DMS153 (cell line): ENCODE data around the gene TTC17.
"Not testable (repeated sequence)": the region's sequence is repeated elsewhere in the genome, so short reads cannot be mapped to it uniquely, and the experiment has no call there.

Experiments used
- DNase-seq: peaks from one replicate; lab custom pipeline; 2025; lab: John Stamatoyannopoulos, UW

Gene TTC17, protein sequence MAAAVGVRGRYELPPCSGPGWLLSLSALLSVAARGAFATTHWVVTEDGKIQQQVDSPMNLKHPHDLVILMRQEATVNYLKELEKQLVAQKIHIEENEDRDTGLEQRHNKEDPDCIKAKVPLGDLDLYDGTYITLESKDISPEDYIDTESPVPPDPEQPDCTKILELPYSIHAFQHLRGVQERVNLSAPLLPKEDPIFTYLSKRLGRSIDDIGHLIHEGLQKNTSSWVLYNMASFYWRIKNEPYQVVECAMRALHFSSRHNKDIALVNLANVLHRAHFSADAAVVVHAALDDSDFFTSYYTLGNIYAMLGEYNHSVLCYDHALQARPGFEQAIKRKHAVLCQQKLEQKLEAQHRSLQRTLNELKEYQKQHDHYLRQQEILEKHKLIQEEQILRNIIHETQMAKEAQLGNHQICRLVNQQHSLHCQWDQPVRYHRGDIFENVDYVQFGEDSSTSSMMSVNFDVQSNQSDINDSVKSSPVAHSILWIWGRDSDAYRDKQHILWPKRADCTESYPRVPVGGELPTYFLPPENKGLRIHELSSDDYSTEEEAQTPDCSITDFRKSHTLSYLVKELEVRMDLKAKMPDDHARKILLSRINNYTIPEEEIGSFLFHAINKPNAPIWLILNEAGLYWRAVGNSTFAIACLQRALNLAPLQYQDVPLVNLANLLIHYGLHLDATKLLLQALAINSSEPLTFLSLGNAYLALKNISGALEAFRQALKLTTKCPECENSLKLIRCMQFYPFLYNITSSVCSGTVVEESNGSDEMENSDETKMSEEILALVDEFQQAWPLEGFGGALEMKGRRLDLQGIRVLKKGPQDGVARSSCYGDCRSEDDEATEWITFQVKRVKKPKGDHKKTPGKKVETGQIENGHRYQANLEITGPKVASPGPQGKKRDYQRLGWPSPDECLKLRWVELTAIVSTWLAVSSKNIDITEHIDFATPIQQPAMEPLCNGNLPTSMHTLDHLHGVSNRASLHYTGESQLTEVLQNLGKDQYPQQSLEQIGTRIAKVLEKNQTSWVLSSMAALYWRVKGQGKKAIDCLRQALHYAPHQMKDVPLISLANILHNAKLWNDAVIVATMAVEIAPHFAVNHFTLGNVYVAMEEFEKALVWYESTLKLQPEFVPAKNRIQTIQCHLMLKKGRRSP

DNA sequence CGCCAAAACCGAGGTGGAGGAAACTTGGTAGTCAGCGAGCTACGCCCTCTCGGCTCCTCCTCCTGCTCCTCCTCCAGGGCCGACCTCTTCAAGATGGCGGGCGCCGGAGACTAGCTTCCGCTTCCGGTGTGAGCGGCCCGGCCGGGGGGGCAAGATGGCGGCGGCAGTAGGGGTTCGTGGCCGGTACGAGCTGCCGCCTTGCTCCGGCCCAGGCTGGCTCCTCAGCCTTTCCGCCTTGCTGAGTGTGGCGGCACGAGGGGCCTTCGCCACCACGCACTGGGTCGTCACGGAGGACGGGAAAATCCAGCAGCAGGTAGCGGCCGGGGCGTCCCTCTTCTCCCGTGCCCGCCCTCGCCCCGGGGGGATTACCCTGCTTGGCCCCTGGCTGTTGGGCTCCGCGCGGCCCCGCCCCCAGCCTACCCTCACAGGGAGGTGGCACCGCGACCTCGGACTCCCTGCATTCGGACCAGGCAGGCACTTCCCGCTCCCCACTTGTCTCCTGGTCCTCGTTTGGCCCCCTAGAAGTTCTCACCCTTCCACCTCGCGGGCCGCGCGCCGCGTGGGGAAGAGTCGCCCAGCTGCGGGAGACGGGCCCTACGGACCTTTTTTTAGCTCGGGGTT lies at the start of gene TTC17:
TSS of gene TTC17 (plus strand) at position 120 of the 621 bp plus-strand sequence. CDS start at position 155, 35 bp downstream.
- peak; percentile 86 for DNase-seq

DNA sequence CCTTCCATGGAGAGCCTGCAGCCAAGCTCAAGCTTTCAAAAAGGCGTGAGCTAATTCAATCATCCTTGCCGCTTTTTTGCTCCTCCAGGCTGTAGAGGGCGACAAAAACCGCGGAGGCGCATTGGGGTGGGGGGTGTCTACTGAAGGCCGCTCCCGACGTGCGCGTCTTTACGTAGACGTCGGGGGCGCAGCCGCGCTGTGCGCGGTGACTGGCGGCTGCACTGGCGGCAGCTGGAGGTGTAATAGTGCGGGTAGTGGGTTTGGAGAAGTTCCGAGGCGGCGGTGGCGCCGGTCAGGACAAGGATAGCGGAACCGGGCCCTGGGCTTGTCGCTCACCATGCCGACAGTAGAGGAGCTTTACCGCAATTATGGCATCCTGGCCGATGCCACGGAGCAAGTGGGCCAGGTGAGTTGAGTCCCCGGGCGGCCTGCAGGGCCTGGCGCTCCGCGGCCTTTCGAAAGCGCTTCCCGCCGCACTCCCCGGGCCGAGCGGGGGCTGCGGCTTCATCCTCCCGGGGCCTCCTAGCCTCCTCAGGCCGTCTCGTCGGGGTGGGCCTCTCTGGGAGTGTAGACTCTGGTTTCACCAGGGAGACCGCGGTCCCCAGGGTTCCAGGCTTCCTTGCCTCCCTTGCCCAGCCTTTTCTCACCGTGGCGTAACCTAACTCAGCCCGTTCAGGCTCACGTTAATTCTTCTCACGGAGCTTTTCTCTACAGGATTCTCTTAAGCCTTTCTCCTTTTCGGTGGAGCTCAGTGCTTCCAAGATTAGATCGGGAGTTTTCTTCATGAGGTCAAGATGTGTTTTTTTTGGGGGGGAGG lies 46.7 kb upstream of the TTC17 start, which contains the start of gene API5:
TSS of gene API5 (plus strand) at position 206 of the 817 bp plus-strand sequence. CDS start at position 338, 132 bp downstream.
- peak; percentile 94 for DNase-seq

DNA sequence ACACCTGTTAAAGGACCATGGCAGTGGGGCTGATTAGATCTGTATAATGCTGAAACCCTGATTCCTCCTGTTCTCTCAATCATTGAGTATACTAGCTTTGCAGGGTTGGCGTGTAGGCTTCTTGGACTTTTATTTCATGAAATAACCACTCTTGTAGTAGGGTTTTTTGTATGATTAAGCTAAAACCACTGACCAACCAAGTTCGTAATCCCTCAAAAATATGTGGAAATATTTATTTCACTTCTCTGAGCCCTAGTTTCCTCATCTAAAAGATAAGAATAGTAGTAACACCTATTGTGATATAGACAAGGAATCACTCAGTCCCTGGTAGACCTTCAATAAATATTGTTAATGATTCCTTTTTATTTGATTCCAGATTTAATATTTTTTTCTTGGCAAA lies 42.8 kb upstream of the TTC17 start:
- DNase-seq = no peak

DNA sequence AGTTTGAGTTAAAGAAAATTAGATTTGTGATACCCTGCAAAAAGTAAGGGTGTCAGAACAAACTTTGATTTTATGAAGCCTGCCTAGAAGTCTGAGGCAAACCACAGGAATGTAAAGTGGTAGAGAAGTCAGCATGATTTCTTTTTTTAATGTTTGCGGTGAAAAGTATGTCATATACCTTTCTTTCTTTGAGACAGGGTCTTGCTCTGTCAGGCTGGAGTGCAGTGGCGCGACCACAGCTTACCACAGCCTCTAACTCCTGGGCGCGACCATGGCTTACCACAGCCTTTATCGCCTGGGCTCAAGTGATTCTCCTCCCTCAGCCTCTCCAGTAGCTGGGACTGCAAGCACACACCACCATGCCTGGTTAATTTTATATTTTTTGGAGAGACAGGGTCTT lies 42.3 kb upstream of the TTC17 start:
- no peak for DNase-seq

DNA sequence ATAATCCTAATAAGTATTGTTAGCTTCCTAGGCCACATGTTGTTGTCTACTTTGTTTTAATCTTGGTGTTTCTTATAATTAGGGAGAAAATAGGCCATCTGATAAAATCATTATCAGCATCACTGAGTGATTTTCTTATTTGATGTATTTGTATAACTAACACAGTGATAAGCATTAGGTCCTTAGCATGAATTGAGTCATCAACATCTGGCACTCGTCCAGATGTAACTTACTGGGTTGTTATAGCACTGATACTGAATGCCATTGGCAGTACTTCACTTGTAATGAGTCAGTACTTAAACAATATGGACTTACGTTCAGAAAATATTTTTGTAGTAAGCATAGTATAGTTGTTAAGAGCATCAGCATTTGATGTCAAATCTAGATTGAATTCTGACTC lies 30.7 kb upstream of the TTC17 start:
- DNase-seq = no peak

DNA sequence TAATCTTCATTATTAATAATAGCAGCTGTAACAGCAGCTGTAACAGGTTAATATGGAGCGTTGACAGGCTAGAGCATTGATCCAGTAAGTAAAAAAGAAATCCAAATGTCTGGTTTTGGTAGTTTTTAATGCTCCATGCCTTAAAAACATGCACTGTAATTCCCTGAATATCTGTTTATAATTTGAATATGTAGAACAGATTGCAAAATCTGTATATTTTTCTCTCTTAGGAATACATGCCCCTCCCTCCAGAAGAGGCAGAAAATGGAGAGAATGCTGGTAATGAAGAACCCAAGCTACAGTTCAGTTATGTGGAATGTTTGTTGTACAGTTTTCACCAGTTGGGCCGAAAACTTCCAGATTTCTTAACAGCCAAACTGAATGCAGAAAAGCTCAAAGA lies 30.2 kb upstream of the TTC17 start:
- DNase-seq = no peak

DNA sequence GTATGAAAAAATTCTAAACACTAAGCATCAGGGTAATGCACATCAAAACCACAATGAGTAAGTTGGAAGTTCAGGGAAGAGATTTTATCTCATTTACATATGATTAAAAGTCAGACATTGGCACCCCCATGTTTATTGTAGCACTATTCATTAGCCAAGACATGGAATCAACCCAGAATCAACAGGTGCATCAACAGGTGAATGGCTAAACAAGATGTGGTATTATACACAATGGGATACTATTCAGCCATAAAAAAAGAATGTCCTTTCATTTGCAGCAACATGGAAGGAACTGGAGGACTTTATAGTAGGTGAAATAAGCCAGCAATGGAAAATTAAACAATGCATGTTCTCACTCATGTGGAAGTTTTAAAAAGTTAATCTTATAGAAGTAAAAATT lies 17.6 kb upstream of the TTC17 start:
- DNase-seq = no peak

DNA sequence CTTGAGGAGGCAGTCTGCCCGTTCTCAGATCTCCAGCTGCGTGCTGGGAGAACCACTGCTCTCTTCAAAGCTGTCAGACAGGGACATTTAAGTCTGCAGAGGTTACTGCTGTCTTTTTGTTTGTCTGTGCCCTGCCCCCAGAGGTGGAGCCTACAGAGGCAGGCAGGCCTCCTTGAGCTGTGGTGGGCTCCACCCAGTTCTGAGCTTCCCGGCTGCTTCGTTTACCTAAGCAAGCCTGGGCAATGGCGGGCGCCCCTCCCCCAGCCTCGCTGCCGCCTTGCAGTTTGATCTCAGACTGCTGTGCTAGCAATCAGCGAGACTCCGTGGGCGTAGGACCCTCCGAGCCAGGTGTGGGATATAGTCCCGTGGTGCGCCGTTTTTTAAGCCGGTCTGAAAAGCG lies 7.3 kb upstream of the TTC17 start:
- not testable (repeated sequence) for DNase-seq

DNA sequence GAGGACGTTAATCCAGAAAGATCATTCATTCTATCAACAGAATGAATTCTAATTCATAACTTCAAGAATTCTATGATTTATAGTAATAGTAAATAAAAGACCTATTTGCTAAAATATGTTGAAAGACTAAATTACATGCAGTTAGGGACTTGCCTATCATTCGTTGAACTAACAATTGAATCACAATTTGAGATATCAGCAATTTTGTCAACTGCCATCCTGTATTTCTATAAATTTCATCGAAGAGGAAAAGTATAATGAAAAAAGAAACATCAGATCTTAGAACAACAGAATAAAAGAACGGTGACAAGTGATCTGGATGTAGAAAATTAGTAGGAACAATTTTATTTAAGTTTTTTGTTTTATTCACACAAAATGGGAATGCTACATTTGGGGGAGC lies 4.4 kb upstream of the TTC17 start:
- DNase-seq = no peak

DNA sequence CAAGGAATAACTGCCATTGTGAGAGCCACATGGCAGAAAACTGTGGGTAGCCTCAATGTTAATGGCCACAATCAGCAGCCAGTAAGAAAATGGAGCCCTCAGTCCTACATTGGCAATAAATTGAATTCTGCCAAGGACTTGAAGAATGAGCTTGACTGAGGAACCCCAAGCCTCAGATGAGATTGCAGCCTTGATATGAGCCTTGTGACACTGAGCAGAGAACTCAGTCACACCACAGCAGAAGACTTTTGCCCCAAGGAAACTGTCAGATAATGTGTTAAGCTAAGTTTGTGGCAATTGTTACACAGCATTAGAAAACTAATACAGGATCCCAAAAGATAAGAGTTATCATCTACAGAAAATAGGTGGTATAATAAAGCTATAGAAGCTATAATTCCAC lies 2.4 kb upstream of the TTC17 start:
- DNase-seq = no peak

DNA sequence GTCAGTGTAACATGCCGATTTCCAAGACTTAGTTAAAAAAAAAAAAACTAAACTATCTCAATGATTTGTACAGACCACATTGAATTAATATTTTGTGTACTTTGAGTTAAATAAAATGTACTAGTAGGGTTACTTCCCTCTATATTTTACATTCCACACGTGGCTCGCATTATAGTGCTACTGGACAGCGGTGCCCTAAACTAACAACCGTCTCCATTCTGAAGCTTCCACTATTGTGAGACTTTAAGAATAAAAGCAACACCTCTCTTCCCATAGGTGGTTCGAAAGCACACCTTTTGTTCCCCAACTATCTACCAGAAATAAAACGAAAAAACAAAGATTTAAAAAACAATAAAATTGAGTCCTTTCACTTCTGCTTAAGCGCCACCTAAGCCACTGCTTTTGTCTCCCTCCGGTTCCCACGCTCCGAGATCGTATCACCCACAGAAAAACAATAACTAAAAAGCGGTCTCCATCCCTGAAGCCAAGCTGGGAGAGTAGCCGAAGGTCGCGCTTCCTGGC lies 380 bp upstream of the TTC17 start:
- no peak for DNase-seq

DNA sequence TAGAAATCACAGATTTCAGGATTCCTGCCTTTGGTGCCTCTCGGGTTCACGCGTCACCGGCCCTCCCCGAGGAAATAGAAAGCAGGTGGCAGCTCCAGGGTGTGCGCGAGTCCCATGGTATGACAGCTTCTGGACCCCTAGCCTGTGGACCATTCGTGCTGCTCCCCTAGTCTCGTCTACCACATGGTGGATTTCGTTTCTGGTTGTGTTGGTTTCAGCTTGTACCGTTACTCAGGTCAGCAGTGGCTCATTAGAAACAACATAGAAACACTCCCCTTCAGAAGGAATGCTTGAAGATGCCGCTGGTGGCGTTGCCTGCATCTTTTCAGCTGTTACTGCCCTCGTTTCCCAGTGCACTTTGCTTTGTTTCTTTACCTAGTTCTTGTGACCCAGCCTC lies 700 bp downstream of the TTC17 start:
- DNase-seq = no peak

DNA sequence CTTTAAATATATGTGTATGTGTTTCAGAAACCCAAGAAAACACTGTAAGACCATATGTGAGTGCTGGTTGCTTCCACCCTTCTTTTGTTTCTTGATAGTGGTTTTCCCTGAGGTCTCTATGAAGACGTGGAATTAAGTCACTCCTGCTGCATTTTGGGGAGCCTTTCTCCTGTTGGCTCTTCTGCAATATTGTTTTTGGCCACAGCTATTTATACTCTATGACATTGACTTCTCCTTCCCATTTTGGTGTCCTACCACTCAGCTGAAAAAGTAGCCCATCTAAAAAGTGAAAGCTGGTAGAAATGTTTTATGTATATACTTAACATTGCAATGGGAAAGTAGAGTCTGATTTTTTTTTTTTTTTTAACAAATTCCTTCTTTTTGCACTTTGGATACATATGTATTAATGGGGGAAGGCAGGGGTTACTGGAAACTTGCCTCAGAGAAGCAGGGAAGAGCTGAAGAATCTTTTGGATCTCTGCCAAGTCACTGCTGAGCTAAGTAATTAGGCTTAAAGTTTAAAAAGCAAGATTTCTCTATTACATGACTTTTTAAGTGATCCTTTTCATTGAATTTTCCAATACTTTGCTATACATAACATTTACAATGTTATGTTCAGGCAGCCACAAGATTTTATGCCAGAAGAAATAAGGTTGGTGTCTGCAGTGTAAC lies 1.8 kb downstream of the TTC17 start:
- no peak for DNase-seq

DNA sequence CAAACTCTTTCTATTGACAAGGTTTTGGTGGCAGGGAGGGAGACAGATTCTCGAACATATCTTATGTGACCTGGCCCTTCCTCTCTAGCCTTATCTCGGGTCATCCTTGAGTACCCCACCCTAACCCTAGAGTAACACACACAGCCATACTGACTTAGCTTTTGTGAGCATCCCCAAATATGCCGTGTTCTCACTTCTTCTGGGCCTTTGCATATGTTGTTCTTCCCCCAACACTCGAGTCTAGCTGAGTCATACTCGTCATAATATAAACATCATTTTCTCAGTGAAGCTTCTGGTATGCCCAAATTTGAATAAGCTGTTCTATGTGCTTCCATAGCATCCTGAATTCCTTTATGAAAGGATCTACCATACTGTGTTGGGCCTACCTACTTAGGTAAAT lies 8.0 kb downstream of the TTC17 start:
- no peak for DNase-seq

DNA sequence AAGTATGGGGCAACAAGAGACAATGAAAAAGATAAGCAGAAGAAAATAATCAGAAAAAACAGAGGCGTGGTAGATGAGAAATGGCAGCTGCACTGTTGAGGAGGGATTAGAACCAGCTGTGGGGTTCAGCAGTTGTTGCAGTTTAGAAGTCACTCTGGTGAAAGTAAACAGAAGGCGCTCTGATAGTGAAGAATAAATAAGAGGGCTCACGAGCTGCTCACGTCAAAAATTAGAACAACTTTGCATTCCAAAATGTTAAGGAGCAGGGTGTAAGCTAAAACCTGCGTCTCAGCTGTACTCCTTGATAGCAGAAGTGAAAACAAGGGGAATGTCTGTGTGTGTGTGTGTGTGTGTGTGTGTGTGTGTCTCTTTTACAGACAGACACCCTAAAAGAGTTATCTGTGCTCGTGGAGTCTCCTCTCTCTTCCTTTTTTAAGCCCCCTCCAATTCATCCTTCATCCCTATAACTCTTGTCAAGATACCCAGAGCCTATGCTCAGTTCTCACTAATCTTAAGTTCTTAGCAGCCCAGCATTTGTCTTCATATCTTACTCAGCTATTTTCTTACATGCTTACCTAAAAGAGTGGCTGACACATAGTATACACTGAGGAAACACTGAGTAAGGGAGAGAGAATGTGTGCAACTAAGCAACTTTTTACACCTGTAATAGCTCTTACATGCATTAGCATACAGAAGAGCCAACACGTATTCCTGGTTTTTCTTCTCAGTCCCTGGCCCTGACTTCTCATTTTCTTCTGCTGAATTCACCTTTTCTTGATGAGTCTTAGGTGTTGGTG lies 8.9 kb downstream of the TTC17 start:
- DNase-seq = no peak

DNA sequence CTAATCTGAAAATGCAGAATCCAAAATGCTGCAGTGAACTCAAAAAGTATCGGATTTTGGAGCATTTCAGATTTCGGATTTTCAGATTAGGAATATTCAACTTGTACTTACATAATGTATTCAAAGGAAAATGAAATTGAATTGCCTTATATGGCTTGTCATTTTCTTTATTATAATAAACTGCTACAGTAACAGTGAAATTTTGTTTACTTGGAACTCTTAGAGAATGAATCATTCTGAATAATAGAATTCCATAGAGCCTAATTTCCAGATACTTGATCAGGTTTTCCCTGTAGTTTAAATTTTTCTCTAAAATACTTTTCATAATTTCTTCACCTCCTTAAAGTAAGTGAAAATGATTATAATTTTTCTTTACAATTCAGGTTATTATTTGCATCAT lies 17.3 kb downstream of the TTC17 start:
- DNase-seq = no peak

DNA sequence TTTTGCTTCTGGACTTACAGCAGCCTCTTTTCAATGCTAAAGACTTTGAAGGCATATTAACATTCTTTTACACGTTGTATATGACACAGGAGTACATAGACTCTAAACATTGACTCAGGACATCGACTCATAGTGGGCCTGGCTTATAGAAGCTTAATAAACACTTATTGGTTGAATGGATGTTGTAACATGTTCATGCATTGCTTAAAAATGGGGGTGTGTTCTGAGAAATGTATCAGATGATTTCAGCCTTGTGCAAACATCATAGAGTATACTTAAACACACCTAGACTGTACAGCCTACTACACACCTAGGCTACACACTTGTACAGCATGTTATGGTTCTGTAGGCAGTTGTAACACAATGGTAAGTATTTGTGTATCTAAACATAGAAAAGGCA lies 17.9 kb downstream of the TTC17 start:
- DNase-seq = no peak

DNA sequence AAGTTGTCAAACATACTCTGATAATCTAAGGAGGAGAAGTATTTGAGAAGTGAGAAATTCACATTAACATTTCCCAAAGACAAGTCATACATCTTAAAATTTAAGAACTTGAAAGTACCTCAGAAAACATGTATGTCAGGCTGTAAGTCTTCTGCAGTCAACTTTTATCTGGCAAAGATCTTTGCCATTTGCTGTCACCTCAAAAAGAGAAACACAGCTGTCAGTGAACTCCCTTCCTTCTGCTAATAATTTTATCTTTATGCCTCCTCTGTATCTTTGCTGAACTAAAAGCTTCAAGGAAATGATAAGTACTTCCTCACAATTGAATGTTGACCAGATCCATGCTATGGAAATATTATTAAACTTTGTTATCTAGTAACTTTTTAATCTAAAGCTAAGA lies 18.7 kb downstream of the TTC17 start:
- no peak for DNase-seq

DNA sequence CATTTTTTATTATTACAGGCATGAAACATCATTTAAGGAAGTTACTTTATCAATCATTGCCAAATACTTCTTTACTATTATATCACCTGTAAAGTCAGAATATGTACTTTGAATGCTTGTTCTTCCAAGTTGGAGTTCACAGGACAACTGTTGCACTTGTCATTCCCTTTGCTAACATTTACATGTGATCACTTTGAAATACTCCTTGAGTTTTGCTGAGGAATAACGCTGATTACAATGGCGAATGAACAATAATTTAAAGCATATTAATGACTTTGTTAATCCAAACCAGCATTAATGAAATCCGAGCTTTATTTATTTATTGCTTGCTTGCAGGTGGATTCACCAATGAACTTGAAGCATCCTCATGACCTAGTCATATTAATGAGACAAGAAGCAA lies 20.2 kb downstream of the TTC17 start:
- no peak for DNase-seq

DNA sequence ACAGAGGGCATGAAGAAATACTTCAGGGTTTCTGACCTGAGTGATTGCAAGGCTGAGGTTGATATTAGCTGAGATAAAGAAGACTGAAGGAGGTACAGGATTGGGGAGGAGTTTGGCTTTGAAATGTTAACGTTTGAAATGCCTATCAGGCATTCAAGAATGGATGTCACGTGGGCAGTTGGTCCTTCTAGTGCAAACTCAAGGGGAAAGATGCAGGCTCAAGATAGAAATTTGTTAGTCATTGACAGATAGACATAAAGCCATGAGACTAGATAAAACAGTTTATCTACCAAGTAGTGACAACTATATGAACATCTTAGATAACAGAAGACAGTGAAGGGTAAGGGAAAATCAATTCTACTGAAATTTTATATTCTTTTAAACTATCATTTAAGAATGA lies 23.1 kb downstream of the TTC17 start:
- no peak for DNase-seq
